ENCODE results near the gene CDK6.
"Not testable (repeated sequence)": the region's sequence is repeated elsewhere in the genome, so short reads cannot be mapped to it uniquely, and the experiment has no call there.

The CDK6 gene

GRCh38 chr7:92612501-92612900, 223.9 kb downstream of the CDK6 start:
- no peak for DNase-seq

DNA sequence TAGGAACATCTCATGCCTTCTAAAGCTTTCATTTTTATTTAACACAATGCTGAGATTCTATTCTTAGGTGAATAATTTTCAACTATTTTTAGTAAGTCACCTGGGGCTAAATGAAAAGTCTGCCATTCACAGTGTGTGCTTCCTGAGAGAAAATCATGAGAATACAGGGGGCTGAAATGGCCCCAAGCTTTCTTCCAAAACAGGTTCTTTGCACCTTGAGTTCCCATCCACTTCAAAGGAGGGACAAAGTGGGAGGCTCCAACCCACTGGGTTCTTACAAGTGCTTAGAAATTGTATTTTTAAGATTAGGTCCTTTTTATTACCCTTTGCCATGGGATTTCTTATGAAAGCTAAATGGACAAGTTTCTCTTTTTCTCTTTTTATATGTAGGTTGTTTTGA, 224.6 kb downstream of the CDK6 start:
- no peak for DNase-seq

DNA sequence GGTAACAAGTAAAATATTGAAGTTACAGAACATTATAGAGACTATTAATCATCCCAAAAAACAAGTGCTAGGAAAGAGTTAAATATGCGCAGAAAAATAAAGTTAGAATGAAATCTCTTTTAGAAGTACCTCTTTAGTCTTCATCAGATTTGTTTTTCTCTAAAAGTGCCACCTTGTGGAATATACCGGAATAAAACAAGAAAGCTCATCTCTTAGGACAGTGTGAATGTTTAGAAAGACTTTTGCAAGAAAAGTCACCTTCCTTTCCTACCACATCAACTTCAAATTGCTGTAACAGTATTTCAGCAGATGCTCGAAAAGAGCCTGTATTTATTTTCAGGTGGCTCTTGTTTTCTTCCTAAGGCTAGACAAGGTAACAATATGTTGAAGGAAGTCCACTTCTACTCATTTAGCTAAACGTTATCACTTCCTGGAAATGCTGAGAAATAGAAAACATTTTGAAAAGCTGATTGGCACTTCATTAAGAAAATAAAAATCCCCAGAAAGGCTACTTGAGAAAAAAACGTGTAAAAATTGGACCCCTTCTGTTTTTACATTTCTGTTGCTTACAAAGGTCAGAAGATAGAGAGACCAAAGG, 226.4 kb downstream of the CDK6 start:
- DNase-seq: peak; percentile 98

- DNase-seq: no peak
Measured at GRCh38 chr7:92608380-92609322, 227.7 kb downstream of the CDK6 start.

- no peak for DNase-seq
Measured at GRCh38 chr7:92606985-92607384, 229.4 kb downstream of the CDK6 start.

DNA sequence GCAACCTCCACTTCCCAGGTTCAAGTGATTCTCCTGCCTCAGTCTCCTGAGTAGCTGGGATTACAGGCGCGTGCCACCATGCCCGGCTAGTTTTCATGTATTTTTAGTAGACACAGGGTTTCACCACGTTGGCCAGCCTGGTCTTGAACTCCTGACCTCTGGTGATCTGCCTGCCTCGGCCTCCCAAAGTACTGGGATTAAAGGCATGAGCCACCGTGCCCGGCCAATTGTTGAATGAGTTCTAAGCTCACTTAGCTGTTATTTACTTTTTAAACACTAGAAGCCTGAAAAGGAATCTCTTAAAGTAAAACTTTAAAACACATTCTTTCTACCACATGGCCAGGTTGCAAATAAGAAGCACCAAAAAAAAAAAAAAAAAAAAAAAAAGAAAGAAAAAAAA, 231.9 kb downstream of the CDK6 start:
- not testable (repeated sequence) for DNase-seq

DNA sequence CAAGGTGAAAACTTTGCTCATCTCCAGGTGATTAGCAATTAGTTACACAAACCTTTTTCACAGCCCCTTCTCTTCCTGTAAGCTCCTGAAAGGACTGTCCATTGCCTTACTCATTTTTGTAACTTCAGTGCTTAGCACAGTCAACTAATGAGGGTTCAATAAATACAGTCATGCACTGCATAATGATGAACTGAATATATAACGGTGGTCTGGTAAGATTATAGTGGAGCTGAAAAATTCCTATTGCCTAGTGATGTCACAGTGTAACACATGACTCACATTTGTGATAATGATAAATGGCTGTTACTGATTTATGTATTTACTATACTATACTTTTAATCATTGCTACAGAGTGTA, 233.3 kb downstream of the CDK6 start:
- no peak for DNase-seq

DNA sequence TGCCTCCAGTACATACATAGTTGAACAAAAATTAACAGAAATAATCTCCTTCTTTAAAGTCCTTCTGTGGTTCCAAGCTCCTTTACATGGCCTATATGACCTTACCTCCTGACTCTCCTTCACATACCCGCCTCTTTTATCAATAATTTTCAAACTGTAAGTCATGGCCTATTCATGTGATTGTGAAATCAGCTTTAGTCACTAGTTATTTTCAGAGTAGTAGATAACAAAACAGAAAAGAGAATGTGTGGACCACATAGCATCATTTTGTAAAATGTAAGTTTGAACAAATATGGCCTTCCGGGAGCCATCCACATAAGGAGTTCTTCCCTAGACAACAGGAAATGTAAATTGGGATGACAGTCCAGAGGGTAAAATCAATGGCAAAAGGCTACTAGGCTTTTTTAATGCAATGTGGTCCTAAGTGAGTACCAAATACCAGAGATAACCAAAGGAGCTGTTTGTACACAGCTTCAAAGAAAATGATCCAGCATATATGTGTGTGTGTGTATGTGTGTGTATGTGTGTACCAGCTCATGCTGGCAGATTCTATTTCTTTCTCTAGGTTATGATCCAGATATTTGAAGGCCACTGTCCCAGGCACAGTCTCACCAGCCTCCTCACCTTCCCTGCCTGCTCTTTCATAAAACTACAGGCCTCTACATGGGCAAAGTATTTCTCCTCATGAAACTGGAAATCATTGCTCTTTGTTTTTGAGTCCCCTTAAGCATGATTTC, 233.9 kb downstream of the CDK6 start:
- DNase-seq: peak; percentile 94

DNA sequence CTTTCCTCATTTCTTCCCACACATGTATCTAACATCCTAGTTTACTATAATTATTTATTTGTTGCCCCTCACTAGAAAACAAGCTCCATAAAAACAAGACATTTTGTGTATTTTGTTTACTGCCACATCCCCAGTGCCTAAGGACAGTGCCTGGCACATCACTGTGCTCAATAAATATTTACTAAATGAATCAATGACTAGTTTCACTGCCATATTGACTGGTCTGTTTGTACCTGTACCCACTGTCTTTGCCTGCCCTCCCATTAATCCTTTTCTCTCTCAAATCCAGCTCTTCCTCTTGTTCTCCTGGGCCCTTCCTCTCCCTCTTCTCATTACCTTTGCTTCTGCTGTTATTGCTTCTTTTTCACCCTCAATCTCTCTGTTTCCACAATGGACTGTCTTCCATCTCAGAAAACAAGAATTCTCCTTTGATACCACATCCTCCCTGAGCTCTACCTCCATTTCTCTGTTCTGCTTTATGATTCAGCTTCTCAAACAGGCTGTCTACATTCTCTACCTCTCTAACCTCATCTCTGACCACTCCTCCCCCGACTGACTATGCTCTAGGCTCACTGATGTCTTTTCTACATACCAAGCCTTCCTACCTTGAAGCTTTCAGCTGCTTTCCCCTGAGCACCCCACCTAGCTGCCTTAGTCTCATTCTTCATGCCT, 237.9 kb downstream of the CDK6 start:
- no peak for DNase-seq

- no peak for DNase-seq
Measured at GRCh38 chr7:92595281-92595680, 241.1 kb downstream of the CDK6 start.

DNA sequence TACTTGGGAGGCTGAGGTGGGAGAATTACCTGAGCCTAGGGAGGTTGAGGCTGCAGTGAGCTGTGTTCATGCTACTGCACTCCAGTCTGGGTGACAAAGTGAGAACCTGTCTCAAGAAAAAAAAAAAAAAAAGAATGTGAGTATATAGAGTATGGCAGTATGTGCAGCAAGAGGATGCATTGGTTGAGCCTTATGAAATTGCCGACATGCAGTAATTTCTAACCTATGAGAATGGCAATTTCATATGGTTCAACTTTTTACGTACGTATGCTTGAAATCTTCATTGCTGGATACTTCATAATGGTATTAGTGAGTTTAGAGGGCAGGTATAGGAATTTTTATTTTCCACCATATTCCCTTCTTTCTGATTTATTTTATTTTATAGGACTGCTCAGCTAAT, 241.6 kb downstream of the CDK6 start:
- DNase-seq: no peak

DNA sequence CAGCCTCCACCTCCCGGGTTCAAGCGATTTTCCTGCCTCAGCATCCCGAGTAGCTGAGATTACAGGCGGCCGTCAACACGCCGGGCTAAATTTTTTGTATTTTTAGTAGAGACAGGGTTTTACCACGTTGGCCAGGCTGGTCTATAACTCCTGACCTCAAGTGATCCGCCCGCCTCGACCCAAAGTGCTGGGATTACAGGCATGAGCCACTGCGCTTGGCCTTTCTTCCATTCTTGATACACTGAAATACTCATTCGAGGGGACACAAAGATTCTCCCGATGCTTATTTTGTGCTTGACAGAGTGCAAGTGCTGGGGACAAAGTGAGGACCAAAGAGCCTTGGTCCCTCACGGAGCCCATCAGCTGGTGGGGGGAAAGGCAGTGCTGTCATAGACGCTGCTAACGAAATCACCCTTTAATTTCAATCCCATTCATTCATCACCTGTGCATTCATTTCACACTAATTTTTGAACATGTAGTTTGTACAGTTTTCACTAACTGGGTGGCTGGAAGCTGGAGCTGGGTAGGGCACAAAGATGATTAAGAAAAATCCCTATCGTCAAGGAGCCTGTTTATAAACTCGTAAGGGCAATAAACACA, 245.6 kb downstream of the CDK6 start:
- no peak for DNase-seq

DNA sequence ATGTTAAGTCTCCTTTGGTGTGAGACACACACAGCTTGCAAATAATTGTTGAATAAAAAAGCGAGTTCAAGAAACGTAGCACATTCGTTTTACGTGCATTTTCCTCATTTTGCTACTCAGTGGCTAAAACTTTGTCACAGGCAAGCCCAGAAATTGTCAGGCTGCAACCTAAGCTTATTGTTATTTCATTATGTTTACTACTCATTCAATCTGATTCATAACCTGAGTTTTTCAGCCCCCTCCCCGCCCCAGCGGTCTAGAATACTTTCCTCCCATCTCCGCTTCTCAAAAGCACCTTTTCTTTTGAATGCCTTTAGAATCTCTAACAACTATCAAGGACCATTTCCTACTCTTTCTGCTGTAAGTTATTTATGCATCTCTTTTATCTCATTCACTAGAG, 247.3 kb downstream of the CDK6 start:
- no peak for DNase-seq

DNA sequence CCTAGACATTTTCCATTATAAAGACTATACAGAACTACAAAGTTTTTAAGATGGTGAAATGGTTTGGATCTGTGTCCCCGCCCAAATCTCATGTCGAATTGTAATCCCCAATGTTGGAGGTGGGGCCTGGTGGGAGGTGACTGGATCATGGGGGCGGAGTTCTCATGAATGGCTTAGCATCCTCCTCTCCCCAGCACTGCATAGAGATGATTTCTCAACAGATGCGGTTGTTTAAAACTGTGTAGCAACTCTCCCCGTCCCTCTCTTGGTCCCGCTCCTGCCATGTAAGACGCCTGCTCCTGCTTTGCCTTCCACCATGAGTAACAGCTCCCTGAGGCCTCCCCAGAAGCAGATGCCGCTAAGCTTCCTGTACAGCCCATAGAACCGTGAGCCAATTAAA, 247.8 kb downstream of the CDK6 start:
- peak; percentile 91 for DNase-seq

- DNase-seq: no peak
Measured at GRCh38 chr7:92586841-92587240, 249.5 kb downstream of the CDK6 start.

GRCh38 chr7:92586403-92586802, 250.0 kb downstream of the CDK6 start:
- peak; percentile 100 for DNase-seq

DNA sequence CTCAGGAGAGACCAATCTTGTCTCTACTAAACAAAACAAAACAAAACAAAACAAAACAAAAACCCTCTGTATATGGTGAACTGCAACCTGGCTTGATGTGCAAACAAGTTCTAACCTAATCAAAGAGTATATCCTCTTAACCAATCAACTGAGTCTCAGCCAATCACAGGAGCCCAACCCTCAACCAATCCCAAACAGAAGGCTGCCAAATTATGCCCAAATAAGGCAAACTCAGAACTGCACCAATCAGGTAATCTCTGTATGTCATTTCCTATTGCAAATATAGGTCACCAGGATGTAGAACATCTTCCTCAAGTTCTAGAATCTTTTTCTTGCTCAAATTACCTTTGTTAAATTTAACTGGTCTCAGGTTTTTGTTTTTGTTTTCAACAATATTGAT, 251.4 kb downstream of the CDK6 start:
- peak; percentile 99 for DNase-seq

- no peak for DNase-seq
Measured at GRCh38 chr7:92582948-92583347, 253.4 kb downstream of the CDK6 start.

DNA sequence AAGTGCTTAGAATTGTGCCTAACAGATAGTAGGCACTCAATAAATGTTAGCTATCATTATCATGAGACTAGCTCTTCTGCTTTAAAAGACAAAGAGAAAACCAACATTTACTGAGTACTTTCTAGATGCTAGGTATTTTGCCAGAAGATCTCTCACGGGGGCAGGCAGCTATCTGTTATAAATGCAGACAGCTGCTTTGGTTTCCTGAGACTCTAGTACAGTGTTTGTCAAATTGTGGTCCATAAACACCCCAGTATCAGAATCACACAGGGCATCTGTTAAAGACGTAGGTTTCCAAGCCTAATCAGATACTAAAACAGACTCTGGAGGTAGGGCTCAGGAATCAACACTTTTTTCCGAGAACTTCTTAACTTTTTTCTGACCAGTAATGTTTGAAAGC, 260.1 kb downstream of the CDK6 start:
- no peak for DNase-seq

- no peak for DNase-seq
Measured at GRCh38 chr7:92569137-92569536, 267.2 kb downstream of the CDK6 start.

- DNase-seq: no peak
Measured at GRCh38 chr7:92567460-92567859, 268.9 kb downstream of the CDK6 start.

DNA sequence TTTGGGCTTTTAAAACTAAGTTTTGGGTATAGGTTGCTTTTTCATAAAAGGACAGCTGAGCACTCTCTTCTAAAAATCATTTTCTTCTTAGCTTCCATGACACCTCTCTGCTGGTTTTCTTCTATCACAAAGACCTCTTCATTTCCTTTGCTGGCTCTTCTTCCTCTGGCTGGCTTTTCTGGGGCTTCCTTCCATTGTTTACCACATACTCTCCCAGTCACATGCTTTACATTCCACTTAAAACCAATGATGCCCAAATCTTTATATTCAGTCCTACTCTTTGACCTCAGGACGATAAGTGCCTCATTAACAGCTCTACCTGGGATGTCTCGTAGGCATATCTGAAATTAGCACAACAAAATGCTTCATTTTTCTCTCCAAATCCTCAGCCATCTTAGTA, 273.0 kb downstream of the CDK6 start:
- no peak for DNase-seq

- DNase-seq: no peak
Measured at GRCh38 chr7:92560602-92561001, 275.8 kb downstream of the CDK6 start.
